Measurements from ENCODE around the gene OR5P2.

GRCh38 chr11:7826324-7826723 is 29.6 kb upstream of the OR5P2 start:
- TF ChIP-seq BCL3 (IDR thresholded peaks at IDR 0.05; ENCODE audit: borderline replicate concordance, insufficient read depth, low read depth, low read length, poor library complexity, severe bottlenecking): no peak
- no peak for TF ChIP-seq CTCF (IDR thresholded peaks at IDR 0.05 in 2 of 3, conservative IDR thresholded peaks at IDR 0.05 in 1 of 3; ENCODE audit: control insufficient read depth in 2 of 3, extremely low read depth in 1 of 3, insufficient read depth in 1 of 3, low read depth in 3 of 3, low read length in 3 of 3)
- no peak for TF ChIP-seq ASH2L (IDR thresholded peaks at IDR 0.05; ENCODE audit: borderline replicate concordance, low read depth)
- no peak for TF ChIP-seq FOXM1 (IDR thresholded peaks at IDR 0.05; ENCODE audit: low read depth, low read length)
